ENCODE measurements around the gene ERCC6. TPM values are rescaled to one million over a fixed set of nuclear protein-coding genes. Genes with fewer than 3 reads are reported as not detected.
A peak's percentile ranks its signal among the peaks of the same experiment; 100 is the strongest.

The ERCC6 gene
- 6.6 TPM for polyA plus RNA-seq (2013, experiment 1 of 2; ENCODE audit: insufficient read length)
- 6.3 TPM for polyA plus RNA-seq (2013, experiment 2 of 2; ENCODE audit: insufficient read length)

DNA sequence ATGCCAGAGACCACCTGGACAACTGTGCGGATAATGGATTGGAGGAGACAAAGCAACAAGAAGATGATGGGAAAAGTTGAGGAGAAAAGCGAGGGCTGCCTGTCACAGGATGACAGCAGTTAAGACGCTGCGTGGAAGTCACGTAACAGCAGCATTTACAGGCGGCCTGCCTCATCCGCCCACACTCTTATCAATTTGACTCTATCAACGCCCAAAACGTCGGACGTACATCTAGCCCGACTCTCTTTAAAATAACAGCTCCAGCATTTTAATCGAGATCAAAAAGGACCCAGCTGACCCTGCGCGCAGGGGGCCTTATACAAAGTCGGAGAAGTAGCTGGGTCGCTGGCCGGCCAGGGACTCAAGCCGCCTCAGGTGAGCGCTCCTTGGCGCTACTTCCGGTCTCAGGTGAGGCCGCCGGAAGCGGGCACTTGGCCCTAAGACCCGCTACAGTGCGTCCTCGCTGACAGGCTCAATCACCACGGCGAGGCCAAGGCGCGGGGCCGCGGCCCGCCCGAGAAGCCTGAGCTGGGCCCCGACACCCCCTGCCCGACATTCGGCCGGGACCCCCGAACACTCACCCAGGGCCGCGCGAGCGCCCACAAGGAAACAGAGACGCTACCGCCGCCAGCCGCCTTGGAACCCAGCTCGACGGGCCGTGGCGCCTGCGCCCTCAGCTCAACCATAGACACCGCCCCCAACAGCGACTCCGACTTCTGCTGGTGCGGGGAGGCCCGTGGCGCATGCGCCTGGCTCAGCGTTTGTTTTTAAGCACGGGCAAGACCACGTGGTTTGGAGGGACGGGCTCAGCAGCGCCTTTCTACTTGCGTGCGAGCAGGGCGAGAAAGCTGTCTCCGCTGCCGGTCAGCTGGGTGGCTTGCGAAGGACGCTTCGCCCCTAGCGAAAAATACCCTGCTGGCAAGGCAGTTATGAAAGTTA lies at the start of gene ERCC6:
ERCC6 (minus strand) TSS at position 741 of the 939 bp plus-strand sequence.
- DNase-seq, result peak; percentile 97

DNA sequence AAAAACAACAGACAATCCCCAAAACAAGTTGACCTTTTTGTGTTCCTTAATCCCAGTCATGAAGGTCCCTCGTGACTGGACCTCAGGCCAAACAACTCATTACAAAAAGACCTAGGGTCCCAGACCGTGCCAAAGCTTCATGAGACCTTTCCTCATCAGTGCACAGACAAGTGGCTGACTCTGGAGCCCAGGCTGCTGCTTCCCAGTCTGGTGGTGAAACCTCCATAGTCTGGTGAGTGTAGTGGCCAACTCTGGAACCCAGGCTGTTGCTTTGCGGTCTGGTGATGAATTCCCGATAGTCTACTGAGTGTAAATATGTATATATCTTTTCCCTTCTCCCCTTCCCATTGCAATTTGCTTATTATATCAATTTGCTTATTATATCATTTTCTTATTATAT lies 49.1 kb upstream of the ERCC6 start:
- DNase-seq, result no peak

DNA sequence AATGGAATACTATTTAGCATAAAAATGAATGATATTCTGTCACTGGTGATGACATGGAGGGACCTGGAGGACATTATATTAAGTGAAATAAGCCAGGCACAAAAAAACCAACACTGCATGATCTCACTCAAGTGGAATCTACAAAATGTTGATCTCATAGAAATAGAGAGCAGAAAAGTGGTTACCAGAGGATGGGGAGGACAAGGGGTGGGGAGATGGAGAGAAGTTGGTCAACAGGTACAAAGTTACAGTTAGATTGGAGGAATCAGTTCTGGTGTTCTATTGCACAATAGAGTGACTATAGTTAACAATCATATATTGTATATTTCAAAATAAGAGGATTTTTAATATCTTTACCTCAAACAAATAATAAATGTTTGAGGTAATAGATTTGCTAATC lies 46.5 kb upstream of the ERCC6 start:
- no peak for DNase-seq

DNA sequence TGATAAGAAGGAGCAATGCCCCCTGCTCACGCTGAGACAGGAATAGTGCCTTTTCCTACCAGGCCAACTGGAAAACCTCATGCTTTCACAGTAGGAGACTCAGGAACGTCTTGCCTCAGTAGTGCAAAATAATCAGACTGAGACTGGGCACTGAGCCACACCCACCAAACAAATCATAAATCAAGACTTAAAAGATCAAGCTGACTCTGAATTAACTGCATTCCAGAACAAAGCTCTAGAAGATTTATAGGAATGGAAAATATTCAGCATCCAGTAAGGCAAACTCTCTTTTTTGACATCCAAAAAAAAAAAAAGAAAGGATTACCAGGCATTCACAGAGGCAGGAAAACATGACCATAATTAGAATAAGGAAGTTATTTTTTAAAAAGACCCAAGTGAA lies 40.7 kb upstream of the ERCC6 start:
- DNase-seq, result peak; percentile 60

DNA sequence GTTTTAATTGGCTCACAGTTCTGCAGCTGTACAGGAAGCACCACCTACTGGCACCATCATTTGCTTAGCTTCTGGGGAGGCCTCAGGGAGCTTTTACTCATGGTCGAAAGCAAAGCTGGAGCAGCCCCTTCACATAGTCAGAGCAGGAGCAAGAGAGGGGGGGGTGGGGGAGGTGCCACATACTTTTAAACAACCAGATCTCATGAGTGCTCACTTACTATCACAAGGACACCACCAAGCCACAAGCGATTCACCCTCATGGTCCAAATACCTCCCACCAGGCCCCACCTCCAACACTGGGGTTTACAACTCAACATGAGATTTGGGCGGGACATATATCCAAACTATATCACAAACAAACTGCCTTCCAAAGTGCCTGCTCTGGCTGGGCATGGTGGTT lies 39.5 kb upstream of the ERCC6 start:
- no peak for DNase-seq

DNA sequence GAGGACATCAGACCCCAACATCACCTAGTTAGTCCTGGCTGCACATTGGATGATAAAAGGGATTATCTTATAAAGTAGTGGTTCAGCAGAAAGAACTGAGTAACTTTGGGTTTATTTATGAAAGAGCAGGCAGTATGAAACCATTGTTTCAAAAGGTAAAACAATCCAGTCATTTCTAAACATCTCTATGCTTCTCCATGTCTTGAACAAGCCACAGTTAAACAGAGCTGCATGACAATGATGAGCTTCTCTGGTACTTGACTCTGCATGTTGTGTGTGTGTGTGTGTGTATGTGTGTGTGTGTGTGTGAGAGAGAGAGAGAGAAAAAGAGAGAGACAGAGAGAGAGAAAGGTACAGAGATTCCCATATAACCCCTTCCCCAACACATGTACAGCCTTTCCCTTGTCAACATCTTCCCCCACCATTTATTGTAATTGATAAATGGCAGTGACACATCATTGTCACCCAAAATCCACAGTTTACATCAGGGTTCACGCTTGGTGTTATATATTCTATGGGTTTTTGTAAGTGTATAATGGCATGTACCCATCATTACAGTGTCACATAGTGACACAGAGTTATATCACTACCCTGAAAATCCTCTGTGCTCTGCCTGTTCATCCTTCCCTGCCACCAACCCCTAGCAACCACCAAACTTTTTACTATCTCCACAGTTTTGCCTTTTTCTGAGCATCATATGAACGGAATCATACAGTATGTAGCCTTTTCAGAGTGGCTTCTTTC lies 38.4 kb upstream of the ERCC6 start:
- DNase-seq, result no peak

DNA sequence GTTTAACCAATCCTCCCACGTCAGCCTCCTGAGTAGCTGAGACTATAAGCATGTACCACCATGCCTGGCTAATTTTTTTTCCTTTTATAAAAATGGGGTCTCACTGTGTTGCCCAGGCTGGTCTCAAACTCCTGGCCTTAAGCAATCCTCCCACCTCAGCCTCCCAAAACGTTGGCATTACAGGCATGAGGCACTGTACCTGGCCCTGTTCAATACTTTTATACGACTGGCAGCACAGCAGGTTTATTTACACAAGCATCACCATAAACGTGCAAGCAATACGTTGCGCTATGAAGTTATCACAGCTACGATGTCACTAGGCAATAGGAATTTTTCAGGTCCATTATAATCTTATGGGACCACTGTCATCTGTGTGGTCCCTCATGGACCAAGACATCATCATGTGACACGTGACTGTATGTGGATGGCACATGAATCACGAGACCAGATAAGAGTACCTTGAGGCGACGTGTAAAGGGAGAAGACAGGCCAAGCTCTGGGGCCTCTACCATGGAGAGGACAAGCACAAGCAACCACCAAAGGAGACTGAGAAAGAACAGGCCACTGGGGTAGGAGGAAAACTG lies 36.7 kb upstream of the ERCC6 start:
- DNase-seq, result no peak

DNA sequence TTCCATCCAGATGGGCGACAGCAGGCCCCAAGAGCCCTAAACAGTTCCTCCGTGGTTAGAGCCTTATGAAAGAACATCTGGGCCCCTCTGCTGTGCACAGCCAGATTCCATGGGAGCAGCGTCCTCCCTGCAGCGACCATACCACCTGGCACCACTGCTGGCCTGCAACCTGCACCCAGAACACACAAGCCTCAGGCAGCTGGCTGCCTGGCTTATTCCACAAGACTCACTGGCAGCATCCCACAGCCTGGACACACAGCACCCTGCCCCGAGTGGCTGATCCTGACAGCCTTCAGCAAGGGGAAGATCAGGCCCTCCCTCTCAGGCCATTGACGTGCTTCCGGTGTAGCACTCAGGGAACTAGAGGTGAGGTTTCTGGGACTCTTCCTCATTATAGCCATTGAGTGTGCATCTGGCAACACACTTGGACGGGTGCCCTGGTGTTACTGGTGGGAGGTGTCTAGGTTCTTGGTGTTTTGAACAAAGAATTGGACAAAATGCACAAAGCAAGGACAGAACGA lies 33.7 kb upstream of the ERCC6 start:
- no peak for DNase-seq

DNA sequence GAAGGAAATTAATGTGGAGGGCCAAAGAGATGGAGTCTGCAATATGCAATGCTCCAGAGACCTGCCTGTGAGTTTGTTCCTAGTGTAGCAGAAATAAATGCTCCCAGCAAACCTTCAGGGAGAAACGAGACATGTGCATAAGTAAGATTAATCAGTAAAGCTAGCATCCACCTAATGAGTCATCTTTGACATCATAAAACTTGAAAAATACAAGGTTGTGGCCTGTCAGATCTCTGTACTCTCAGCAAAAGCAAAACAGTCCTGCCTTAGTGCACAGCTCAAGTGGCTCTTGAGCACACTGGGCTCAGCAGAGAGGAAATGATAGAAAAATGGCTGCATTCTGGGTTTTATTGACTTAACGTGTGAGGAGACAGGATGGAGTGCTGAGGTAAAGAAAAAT lies 32.5 kb upstream of the ERCC6 start:
- DNase-seq, result no peak

DNA sequence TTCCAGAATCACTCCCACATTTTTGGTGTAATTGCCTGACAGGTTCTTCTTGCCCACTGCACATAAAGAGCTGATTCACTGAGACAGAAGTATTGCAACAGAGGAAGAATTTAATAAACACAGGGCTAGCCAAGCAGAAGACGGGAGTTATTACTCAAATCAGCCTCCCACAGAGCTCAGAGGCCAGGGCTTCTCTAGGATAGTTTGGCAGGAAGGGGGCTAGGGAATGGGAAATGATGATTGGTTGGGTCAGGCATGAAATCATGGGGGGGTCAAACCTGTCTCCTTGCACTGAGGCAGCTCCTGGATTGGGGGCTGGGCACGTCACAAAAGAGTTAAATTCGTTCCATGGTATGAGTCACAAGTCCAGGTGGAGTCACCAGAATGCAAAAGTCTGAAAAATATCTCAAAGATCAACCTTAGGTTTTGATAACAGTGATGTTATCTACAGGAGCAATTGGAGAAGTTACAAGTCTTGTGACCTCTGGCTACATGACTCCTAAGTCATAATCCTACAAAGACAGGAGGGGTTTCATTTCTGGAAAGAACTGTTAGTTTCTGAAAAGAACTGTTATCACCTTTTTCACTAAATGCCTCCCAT lies 30.2 kb upstream of the ERCC6 start:
- no peak for DNase-seq

DNA sequence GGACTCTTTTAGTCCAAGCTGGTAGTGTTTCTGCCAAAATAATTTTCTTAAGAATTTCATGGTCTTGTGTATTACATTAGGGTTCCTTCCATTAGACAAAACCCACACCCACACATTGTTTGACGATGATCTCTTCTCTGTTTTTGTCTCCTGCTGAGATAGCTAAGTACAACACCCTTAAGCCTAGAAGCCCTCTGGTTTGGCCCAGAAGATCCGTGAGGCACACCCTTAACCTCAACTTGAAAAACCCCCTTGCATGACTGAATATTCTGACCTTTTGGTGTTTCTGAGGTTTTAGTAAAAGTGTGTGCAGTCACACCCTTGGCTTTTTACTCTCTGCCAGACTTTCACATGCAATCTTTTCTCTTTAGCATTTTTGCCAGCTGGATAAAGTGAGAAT lies 29.3 kb upstream of the ERCC6 start:
- DNase-seq, result peak; percentile 43

DNA sequence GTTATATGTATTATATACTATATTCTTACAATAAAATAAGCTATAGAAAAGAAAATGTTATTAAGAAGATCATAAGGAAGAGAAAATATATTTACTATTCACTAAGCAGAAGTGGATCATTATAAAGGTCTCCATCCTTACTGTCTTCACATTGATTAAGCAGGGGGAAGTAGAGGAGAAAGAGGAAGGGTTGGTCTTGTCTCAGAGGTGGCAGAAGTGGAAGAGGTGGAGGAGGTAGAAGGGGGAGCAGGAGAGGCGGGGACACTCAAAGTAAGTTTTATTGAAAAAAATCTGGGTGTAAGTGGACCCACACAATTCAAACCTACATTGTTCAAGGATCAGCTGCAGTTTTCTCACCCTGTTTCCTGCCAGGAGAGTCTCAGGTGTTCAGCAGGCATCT lies 28.9 kb upstream of the ERCC6 start:
- DNase-seq, result no peak

DNA sequence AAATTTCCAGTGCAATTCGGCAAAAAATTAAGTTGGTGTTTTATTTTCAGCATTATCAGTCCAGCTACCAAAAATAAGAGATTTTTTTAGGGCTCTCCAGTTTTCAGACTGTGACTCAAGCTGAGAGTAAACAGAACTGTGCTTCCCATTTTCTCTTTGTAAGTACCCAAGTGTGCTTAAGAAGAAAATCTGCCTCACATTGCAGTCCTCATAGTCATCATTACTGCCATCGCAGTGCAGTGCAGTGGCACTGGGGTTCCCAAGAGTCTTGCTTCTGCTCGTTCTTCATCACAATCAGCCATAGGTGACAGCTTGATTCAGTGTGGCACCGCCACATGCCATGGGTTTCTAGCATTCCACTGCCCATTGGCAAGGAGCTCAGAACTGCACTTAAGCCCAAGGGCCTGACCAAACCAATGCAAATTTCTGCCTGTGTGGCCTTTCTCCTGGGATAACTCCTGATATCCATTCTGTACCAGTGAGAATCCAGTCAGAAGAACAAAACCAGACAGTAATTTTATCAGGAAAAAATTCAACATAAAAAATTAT lies 25.6 kb upstream of the ERCC6 start:
- no peak for DNase-seq

DNA sequence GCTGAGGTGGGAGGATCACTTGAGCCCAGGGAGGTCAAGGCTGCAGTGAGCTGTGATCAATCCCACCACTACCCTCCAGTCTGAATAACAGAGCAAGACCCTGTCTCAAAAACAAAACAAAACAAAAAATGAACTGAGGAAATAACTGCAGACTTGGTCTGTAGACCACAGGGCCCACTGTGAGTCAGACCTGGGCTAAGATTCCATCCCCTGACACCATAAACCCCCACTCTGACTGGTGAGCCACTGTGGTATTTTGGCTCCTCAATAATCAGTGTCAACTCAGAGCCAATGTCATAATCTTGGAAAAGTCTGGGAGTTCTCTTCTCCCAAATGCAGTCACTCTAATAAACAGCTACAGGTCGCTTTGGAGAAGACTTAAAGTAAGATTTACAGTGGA lies 24.0 kb upstream of the ERCC6 start:
- peak; percentile 47 for DNase-seq

DNA sequence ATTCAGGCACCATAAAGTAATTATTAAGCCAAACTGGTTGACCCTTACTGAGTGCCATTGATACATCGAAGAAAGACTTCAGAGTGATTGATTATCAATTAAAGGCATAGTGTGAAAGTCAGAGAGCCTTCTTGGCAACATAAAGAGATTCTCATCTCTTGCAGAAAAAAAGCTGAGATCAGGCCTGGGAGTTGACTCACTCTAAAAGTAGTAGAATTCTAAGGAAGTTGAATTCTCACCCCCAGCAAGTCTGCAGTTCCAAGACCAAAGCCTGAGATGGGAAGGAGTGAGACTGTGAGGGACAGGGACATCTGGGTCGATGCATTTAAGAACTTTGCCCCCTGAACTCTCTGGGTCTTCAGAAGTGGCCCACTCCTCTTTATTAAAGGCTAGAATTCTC lies 21.6 kb upstream of the ERCC6 start:
- DNase-seq, result no peak

DNA sequence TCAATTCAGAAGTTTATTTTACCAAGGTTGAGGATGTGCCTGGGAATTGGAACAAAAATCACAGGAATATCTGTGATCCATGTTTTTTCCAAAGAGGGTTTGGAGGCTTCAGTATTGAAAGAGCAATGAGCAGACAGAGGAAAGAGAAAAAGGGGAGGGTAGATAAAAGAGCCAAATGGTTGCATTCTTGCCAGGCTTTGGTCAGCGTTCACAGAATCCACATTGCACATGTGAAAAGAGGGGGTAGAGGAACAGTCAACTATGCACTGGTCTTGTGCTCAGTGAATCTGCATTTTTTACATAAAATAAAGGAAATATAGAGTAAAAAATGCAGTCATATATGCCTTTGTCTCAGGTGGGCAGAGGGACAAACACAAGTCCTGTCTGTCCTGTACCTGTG lies 20.6 kb upstream of the ERCC6 start:
- DNase-seq, result no peak

DNA sequence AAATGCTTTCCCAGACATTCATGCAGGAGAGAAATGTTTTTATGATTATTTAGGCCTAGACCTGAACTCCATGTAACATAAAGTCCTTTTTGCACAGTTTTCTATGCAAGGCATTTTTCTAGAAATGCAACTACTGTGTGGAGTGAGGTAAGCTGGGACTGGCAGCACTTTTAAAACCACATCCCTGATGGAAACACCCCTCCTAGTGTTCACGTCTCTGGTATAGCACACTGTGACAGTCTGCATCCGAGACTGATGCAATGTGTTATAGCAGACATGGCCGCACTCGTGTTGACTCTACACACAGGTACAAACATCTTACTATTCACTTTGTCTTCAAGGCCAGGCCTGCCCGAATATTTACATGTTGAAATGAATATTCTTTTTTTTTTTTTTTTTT lies 19.3 kb upstream of the ERCC6 start:
- no peak for DNase-seq

DNA sequence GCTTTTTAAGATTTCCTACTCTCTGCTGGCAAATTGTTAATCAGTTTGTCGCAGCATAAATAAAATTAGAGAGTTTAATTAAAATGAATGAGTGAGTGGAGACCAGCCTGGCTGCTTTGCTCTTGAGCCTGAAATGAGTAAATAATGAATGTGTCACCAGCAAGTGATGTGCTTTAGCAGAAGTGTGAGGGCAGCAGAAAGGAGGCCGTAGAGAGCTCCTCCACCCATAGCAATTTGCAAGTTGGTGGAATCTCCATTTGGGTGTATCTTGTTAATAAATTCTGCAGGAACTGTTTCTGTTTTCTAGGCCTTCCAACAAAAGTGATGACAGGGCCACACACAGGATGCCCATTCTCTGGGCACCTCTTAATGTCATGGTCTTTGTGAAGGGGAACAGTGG lies 18.8 kb upstream of the ERCC6 start:
- DNase-seq, result no peak

DNA sequence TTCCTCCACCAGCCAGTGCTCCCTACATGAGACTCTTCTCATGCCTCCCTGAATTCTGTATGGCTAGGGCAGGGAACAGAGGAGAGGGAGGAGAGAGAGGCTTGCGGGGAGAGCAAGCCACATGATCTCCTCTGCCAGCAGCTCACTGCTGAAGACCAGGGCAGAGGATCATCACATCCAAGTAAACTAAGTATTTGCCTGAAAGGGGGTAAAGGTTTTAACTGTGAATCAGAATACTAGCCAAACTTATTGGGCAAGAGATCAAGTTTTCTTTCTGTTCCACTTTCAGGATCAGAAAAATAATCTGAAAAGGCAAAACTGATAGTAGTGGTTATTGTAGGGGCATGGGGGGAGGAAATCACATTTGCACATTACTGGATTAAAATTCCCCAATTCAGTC lies 17.8 kb upstream of the ERCC6 start:
- DNase-seq, result no peak

DNA sequence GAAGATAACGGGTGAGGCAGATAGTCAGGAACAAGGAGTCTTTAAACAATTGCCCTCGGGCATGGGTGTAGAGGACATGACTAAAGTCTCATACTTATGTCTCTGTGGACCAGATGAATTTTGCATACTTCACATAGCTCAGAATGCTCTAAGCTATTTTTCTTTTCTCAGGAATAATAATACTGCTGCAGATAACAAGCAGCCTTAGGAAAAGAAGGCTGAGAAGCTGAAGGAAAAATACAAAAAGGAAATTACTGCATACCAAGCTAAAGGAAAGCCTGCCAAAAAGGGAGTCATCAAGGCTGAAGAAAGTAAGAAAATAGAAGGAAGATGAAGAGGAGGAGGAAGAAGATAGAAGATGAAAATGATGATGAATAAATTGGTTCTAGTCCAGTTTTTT lies 13.4 kb upstream of the ERCC6 start:
- DNase-seq, result peak; percentile 61

DNA sequence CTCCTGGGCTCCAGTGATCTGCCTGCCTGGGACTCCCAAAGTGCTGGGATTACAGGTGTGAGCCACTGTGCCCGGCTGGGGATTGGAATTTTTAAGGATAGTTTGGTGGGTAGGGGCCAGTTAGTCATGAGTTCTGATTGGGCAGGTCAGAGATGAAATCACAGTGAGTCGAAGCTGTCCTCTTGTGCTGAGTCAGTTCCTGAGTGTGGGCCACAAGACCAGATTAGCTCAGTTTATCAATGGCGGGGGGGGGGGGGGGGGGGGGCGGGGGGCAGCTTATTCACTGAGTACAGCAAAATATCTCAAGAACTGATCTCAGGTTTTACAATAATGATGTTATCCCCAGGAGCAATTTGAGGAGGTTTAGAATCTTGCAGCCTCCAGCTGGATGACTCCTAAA lies 11.6 kb upstream of the ERCC6 start:
- DNase-seq, result peak; percentile 55

DNA sequence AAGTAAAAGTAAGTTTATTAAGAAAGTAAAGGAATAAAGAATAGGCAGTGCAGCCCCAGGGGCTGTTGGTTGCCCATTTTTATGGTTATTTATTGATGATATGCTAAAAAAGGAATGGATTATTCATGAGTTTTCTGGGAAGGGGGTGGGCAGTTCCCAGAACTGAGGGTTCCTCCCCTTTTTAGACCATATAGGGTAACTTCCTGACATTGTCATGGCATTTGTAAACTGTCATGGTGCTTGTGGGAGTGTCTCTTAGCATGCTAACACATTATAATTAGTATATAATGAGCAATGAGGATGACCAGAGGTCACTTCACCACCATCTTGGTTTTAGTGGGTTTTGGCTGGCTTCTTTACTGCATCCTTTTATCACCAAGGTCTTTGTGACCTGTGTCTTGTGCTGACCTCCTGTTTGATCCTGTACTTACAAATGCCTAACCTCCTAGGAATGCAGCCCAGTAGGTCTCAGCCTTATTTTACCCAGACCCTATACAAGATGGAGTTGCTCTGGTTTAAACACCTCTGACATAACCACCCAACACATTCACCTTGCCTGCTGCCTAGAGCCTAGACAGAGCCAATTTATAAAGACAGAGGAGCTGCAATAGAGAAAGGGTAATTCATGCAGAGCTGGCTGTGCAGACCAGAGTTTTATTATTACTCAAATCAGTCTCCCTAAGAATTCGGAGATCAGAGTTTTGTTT lies 10.9 kb upstream of the ERCC6 start:
- no peak for DNase-seq

Measured in fibroblast of skin of abdomen (primary cell).